ENCODE measurements around the gene HS3ST5. TPM values are rescaled to one million over a fixed set of nuclear protein-coding genes. Genes with fewer than 3 reads are reported as not detected.

HS3ST5 gene
- total RNA-seq, 2 donors from 2014 or later, result 0.31 to 2.0 TPM

DNA sequence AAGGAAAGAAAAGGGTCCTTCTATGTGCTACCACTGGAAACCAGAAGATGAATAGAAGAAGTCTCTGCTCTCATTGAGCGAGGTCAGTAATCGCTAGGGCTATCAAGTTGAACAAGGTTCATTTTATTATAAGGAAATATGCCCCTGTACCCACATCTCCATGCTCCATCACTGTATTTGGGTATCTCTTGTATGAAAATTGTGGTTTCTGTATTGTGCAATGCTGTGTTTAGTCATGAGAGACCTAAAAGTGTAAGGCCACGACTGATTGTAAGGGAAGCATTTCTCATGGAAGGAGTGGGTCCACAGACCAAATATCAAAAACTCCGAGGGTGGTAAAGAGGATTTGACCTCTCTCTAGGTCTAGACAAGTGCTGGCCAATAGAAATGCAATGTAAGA, 3.6 kb upstream of the HS3ST5 start:
- Histone ChIP-seq H3K9me3 (ENCODE audit: control insufficient read depth, low read length) (no peaks in the 10 kb centered on the region), H3K4me1 (ENCODE audit: control insufficient read depth, insufficient read depth, low read length) (no peaks in the 10 kb centered on the region), H3K27me3 (ENCODE audit: control insufficient read depth, insufficient read depth, low read length, poor library complexity, severe bottlenecking) (peaks cover 6% of the 10 kb centered on the region), H3K36me3 (ENCODE audit: control insufficient read depth, insufficient read depth, low read length) (no peaks in the 10 kb centered on the region), H3K9ac (ENCODE audit: extremely low read depth, low read length, poor library complexity, severe bottlenecking) (no peak overlapping the region), H3K4me3 (ENCODE audit: low read length) (no peak overlapping the region), H3K27ac (ENCODE audit: low read depth, low read length) (no peak overlapping the region)
- Mint-ChIP-seq H3K9me3 (no peaks in the 10 kb centered on the region), H3K27me3 (ENCODE audit: insufficient read depth) (peaks cover 24% of the 10 kb centered on the region), H3K4me3 (no peak overlapping the region), H3K36me3 (ENCODE audit: low read depth) (no peaks in the 10 kb centered on the region), H3K27ac (no peak overlapping the region), H3K4me1 (peaks cover 15% of the 10 kb centered on the region)
- 60 to 93% methylated on average over 1 to 4 of the region's 4 CpGs for WGBS, 2 experiments (ENCODE audit: insufficient coverage in 1 of 2, insufficient read length in 1 of 2)
- no peak for DNase-seq
- TF ChIP-seq CTCF (conservative IDR thresholded peaks at IDR 0.05), result no peak

- no peaks in the 10 kb centered on the region for H3K9me3 Mint-ChIP-seq
- no peak for DNase-seq
- WGBS, 2 experiments (ENCODE audit: insufficient coverage in 1 of 2, insufficient read length in 1 of 2), result 92 to 100% methylated on average over 1 of the region's 1 CpG
- Histone ChIP-seq H3K9ac (ENCODE audit: extremely low read depth, low read length, poor library complexity, severe bottlenecking) (no peak overlapping the region), H3K27ac (ENCODE audit: low read depth, low read length) (no peak overlapping the region), H3K27me3 (ENCODE audit: control insufficient read depth, insufficient read depth, low read length, poor library complexity, severe bottlenecking) (peaks cover 11% of the 10 kb centered on the region), H3K9me3 (ENCODE audit: control insufficient read depth, low read length) (no peaks in the 10 kb centered on the region), H3K36me3 (ENCODE audit: control insufficient read depth, insufficient read depth, low read length) (no peaks in the 10 kb centered on the region), H3K4me3 (ENCODE audit: low read length) (no peak overlapping the region), H3K4me1 (ENCODE audit: control insufficient read depth, insufficient read depth, low read length) (no peaks in the 10 kb centered on the region)
- H3K4me3 Mint-ChIP-seq, result no peak overlapping the region
- H3K27ac Mint-ChIP-seq, result no peak overlapping the region
- H3K4me1 Mint-ChIP-seq, result peaks cover 21% of the 10 kb centered on the region
- no peak for TF ChIP-seq CTCF (conservative IDR thresholded peaks at IDR 0.05)
- H3K36me3 Mint-ChIP-seq (ENCODE audit: low read depth), result no peaks in the 10 kb centered on the region
- H3K27me3 Mint-ChIP-seq (ENCODE audit: insufficient read depth), result peaks cover 25% of the 10 kb centered on the region
Observed at GRCh38 chr6:114344971-114345275, 2.1 kb upstream of the HS3ST5 start.

- no peak overlapping the region for H3K27ac ChIP-seq (ENCODE audit: low read depth, low read length)
- Mint-ChIP-seq H3K4me3 (no peak overlapping the region), H3K27me3 (ENCODE audit: insufficient read depth) (peaks cover 25% of the 10 kb centered on the region), H3K36me3 (ENCODE audit: low read depth) (no peaks in the 10 kb centered on the region), H3K4me1 (peaks cover 26% of the 10 kb centered on the region), H3K27ac (no peak overlapping the region), H3K9me3 (no peaks in the 10 kb centered on the region)
- 73 to 85% methylated on average over 3 of the region's 3 CpGs for WGBS, 2 experiments (ENCODE audit: insufficient coverage in 1 of 2, insufficient read length in 1 of 2)
- no peaks in the 10 kb centered on the region for H3K36me3 ChIP-seq (ENCODE audit: control insufficient read depth, insufficient read depth, low read length)
- no peak overlapping the region for H3K4me3 ChIP-seq (ENCODE audit: low read length)
- no peak for TF ChIP-seq CTCF (conservative IDR thresholded peaks at IDR 0.05)
- no peak for DNase-seq
- no peaks in the 10 kb centered on the region for H3K4me1 ChIP-seq (ENCODE audit: control insufficient read depth, insufficient read depth, low read length)
- H3K9ac ChIP-seq (ENCODE audit: extremely low read depth, low read length, poor library complexity, severe bottlenecking), result no peak overlapping the region
- no peaks in the 10 kb centered on the region for H3K9me3 ChIP-seq (ENCODE audit: control insufficient read depth, low read length)
- peaks cover 11% of the 10 kb centered on the region for H3K27me3 ChIP-seq (ENCODE audit: control insufficient read depth, insufficient read depth, low read length, poor library complexity, severe bottlenecking)
Observed at GRCh38 chr6:114344246-114344970, 1.6 kb upstream of the HS3ST5 start.

Data from endodermal cell (in vitro differentiated cells).